GM19025 (cell line): ENCODE data around the gene NFKBIZ.
"Not testable (repeated sequence)": the region's sequence is repeated elsewhere in the genome, so short reads cannot be mapped to it uniquely, and the experiment has no call there.

Experiments
- ATAC-seq: cut with Tn5 transposase; IDR thresholded peaks from one replicate; pipeline ENCODE4 v1.9.1; 2021; ENCODE audit warnings: mild to moderate bottlenecking, low read depth, moderate library complexity; ENCODE audit not compliant: unreplicated experiment

The NFKBIZ gene

GRCh38 chr3:101867996-101868395 lies 18.7 kb downstream of the NFKBIZ start:
- ATAC-seq = no peak

GRCh38 chr3:101868534-101869464 lies 19.5 kb downstream of the NFKBIZ start:
- ATAC-seq = no peak

- ATAC-seq = no peak
Measured at GRCh38 chr3:101870138-101870537, 20.8 kb downstream of the NFKBIZ start.

- no peak for ATAC-seq
Measured at GRCh38 chr3:101873619-101874018, 24.3 kb downstream of the NFKBIZ start.

- no peak for ATAC-seq
Measured at GRCh38 chr3:101876142-101876541, 26.8 kb downstream of the NFKBIZ start.

GRCh38 chr3:101878589-101878988 lies 29.3 kb downstream of the NFKBIZ start:
- ATAC-seq = no peak

GRCh38 chr3:101879102-101879501 lies 29.8 kb downstream of the NFKBIZ start:
- no peak for ATAC-seq

GRCh38 chr3:101879623-101880284 lies 30.4 kb downstream of the NFKBIZ start:
- ATAC-seq = no peak

GRCh38 chr3:101884776-101885175 lies 35.5 kb downstream of the NFKBIZ start:
- ATAC-seq = no peak

- ATAC-seq = not testable (repeated sequence)
Measured at GRCh38 chr3:101885584-101885983, 36.3 kb downstream of the NFKBIZ start.

- no peak for ATAC-seq
Measured at GRCh38 chr3:101886626-101887025, 37.3 kb downstream of the NFKBIZ start.

- ATAC-seq = no peak
Measured at GRCh38 chr3:101888653-101889052, 39.3 kb downstream of the NFKBIZ start.

GRCh38 chr3:101890716-101891115 lies 41.4 kb downstream of the NFKBIZ start:
- no peak for ATAC-seq

GRCh38 chr3:101892648-101893047 lies 43.3 kb downstream of the NFKBIZ start:
- no peak for ATAC-seq

- ATAC-seq = no peak
Measured at GRCh38 chr3:101896083-101896757, 46.9 kb downstream of the NFKBIZ start.

GRCh38 chr3:101897013-101897412 lies 47.7 kb downstream of the NFKBIZ start:
- no peak for ATAC-seq

- no peak for ATAC-seq
Measured at GRCh38 chr3:101898039-101898438, 48.7 kb downstream of the NFKBIZ start.

- ATAC-seq = peak; percentile 89
Measured at GRCh38 chr3:101898752-101899169, 49.4 kb downstream of the NFKBIZ start.

- ATAC-seq = no peak
Measured at GRCh38 chr3:101900316-101900715, 51.0 kb downstream of the NFKBIZ start.

- ATAC-seq = no peak
Measured at GRCh38 chr3:101900736-101901135, 51.4 kb downstream of the NFKBIZ start.

GRCh38 chr3:101902041-101902440 lies 52.7 kb downstream of the NFKBIZ start:
- ATAC-seq = no peak
